ENCODE results near the gene STARD5.

Gene STARD5

DNA sequence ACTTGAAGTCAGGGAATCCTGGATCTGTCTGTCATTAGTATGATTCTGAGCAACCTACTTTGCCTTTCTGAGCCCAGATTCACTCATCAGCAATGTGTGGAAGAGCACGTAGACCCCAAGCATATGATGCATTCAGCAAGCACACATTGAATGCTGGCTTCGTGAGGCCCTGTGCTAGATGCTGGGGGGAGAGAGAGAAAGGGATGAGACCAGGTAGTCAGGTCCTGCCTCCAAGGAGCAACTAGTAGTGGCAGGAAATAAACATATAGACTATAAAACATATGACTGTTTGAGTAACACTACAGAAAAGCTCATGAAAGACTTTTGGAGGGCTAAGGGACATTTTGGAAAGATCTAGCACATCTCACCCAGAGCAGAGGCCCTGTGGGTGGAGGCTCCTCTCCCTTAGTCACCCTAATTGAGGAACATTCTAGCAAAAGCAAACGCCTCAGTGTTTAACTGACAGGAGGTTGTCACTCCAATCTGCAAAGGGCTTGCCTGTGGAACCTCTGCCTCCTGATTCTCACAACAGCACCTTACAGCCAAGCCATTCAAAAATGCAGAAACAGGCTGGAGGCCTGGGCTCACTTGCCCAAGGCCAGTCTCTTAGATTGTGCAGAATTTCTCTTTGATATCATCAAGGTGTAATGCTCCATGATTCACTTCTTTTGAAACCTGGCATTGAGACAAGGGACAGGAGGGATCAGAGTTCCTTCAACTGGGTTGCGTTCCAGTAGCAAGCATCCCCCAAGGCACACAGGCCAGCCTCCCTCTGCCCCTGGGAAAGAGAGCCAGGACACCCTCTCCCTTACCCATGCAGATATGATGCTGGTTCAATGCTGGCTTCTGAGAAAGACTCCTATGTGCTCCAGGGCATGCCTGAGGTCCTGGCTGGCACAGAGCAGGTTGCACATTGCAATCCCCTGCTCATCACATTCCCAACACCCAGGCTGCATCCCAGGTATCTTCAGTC lies 26.1 kb downstream of the STARD5 start:
- no peak for DNase-seq (ENCODE audit: extremely low read depth, low read depth)

DNA sequence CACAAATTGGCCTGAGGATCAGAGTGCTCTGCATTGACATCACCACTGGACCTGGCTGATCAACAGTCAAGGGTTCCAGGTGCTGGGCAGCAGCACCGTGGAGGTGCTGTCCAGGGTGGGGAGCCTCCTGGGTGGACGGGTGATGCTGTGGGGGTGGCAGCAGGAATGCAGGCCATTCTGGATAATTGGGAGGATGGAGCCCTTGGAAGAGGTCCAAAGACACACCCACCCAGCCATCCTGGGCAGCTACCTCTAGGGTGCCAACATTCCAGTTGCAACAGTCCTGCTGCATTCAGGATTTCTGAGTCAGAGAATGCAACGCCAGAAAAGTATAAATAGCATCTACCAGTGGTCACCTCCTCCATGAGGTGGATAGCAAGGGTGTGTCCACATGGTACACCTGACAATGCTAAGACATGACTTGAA lies 26.8 kb downstream of the STARD5 start:
- DNase-seq (ENCODE audit: extremely low read depth, low read depth), result no peak
- TF ChIP-seq, protein P1, sequence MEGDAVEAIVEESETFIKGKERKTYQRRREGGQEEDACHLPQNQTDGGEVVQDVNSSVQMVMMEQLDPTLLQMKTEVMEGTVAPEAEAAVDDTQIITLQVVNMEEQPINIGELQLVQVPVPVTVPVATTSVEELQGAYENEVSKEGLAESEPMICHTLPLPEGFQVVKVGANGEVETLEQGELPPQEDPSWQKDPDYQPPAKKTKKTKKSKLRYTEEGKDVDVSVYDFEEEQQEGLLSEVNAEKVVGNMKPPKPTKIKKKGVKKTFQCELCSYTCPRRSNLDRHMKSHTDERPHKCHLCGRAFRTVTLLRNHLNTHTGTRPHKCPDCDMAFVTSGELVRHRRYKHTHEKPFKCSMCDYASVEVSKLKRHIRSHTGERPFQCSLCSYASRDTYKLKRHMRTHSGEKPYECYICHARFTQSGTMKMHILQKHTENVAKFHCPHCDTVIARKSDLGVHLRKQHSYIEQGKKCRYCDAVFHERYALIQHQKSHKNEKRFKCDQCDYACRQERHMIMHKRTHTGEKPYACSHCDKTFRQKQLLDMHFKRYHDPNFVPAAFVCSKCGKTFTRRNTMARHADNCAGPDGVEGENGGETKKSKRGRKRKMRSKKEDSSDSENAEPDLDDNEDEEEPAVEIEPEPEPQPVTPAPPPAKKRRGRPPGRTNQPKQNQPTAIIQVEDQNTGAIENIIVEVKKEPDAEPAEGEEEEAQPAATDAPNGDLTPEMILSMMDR (IDR thresholded peaks at IDR 0.05; ENCODE audit: low read depth, low read length), result no peak

More for the DNA sequence above, 26.1 kb downstream of the STARD5 start:
- TF ChIP-seq, protein P1 (IDR thresholded peaks at IDR 0.05; ENCODE audit: low read depth, low read length), result no peak

DNA sequence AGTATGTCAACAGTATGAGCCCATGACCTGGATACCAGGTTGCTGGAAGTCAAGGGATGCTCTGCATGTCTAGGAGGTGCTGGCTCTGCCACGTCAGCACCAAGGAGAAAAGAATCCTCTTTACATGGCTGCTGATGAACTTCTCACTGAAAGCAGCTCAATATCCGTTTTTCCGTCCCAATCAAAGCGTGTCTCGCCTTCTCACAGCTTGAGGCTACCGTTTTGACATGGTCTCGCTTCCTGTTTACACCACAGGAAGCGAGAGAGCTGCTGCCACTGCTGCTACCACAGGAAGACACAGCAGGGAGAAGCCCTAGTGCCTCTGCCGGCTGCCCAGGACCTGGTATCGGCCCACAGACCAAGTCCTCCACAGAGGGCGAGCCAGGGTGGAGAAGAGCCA lies 27.3 kb downstream of the STARD5 start:
- DNase-seq (ENCODE audit: extremely low read depth, low read depth), result no peak
- TF ChIP-seq, protein P1 (IDR thresholded peaks at IDR 0.05; ENCODE audit: low read depth, low read length), result no peak

DNA sequence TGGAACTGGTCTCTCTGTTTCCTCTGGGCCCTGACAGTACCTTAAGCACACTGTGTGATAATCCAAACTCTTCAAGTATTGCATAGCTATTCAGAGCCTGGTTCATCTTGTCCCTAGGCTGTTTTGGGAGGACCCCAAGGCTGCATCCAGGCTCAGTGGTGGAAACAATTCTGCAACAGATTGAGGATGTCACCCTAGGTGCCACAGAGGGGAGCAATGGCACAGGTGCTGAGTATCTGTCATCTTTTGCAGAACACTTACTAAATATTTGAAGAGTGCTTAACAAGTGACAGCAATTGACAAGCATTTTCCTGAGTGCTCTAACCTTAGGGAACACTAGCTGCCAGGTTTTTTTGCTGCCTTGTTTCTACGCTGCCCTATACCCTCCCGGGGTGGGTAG lies 27.8 kb downstream of the STARD5 start:
- TF ChIP-seq, protein P1 (IDR thresholded peaks at IDR 0.05; ENCODE audit: low read depth, low read length), result no peak
- DNase-seq (ENCODE audit: extremely low read depth, low read depth), result no peak

DNA sequence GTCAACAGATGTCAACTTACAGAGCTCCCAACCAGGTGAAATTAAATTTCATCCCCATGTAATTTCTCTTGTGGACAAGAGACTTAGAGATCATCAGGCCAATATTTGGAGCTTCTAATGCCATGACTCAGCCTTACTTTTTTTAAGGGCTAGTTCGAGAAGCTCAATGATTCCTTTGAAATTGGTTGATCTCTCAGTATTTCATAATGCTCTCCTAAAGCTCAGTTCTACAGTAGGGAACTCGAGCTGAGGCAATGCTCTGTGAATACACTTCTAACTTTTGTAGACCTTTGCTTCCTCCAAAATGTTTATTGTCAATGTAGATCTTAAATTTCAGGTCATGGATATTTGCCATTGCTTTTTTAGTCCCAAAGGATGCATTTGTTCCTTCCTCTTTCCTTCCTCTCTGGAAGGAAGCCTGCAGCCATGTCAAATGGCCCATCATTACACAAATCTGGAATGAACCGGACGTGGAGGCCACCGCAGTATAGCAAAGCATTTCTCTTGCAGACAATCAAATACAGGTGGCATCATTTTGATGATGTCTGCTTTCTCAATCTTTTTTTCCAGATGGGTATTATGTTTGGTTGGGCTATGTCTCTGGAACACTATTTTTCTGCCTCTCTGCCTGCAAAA lies 28.3 kb downstream of the STARD5 start:
- TF ChIP-seq, protein P1 (IDR thresholded peaks at IDR 0.05; ENCODE audit: low read depth, low read length), result no peak
- no peak for DNase-seq (ENCODE audit: extremely low read depth, low read depth)

DNA sequence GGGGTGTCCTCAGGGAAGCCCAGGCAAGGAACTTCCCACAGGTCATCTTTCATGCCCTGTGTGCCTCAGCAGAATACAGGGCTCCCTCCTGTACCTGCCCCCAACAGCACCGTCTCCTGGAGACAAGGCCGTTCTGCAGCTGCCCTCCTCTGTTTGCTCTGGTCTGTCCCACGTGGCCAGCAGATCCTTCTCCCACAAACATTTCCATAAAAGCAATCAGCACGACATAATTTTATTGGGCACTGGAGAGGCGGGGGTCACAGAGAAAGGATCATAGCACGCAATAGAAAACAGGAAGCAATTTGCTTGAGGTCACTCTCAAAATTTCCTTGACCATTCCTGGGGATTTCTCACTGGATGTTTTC lies 29.4 kb downstream of the STARD5 start:
- TF ChIP-seq, protein P1 (IDR thresholded peaks at IDR 0.05; ENCODE audit: low read depth, low read length), result no peak
- no peak for DNase-seq (ENCODE audit: extremely low read depth, low read depth)
